ENCODE measurements around the gene RCOR1.
A peak's percentile ranks its signal among the peaks of the same experiment; 100 is the strongest.
"Not testable (repeated sequence)": the region's sequence is repeated elsewhere in the genome, so short reads cannot be mapped to it uniquely, and the experiment has no call there.

Gene RCOR1

GRCh38 chr14:102629808-102630350 lies 37.4 kb downstream of the RCOR1 start:
- DNase-seq (ENCODE audit: low spot score), result no peak

- DNase-seq (ENCODE audit: low spot score), result no peak
These were observed 38.0 kb downstream of the RCOR1 start for GRCh38 chr14:102630405-102630804.

- no peak for DNase-seq (ENCODE audit: low spot score)
These were observed 38.4 kb downstream of the RCOR1 start for GRCh38 chr14:102630881-102631280.

GRCh38 chr14:102633906-102634595 lies 41.6 kb downstream of the RCOR1 start:
- DNase-seq (ENCODE audit: low spot score), result no peak

- DNase-seq (ENCODE audit: low spot score), result not testable (repeated sequence)
These were observed 47.2 kb downstream of the RCOR1 start for GRCh38 chr14:102639611-102640010.

- DNase-seq (ENCODE audit: low spot score), result no peak
These were observed 52.1 kb downstream of the RCOR1 start for GRCh38 chr14:102644523-102644922.

- no peak for DNase-seq (ENCODE audit: low spot score)
These were observed 53.4 kb downstream of the RCOR1 start for GRCh38 chr14:102645746-102646440.

- no peak for DNase-seq (ENCODE audit: low spot score)
These were observed 54.2 kb downstream of the RCOR1 start for GRCh38 chr14:102646615-102647014.

- DNase-seq (ENCODE audit: low spot score), result no peak
These were observed 59.7 kb downstream of the RCOR1 start for GRCh38 chr14:102652194-102652593.

- peak; percentile 4 for DNase-seq (ENCODE audit: low spot score)
These were observed 61.8 kb downstream of the RCOR1 start for GRCh38 chr14:102654298-102654697.

GRCh38 chr14:102655137-102655536 lies 62.7 kb downstream of the RCOR1 start:
- DNase-seq (ENCODE audit: low spot score), result no peak

GRCh38 chr14:102659797-102660196 lies 67.3 kb downstream of the RCOR1 start:
- no peak for DNase-seq (ENCODE audit: low spot score)

GRCh38 chr14:102661614-102662013 lies 69.2 kb downstream of the RCOR1 start:
- DNase-seq (ENCODE audit: low spot score), result no peak

GRCh38 chr14:102662636-102663430 lies 70.4 kb downstream of the RCOR1 start:
- DNase-seq (ENCODE audit: low spot score), result no peak

GRCh38 chr14:102663440-102663839 lies 71.0 kb downstream of the RCOR1 start:
- DNase-seq (ENCODE audit: low spot score), result no peak

- no peak for DNase-seq (ENCODE audit: low spot score)
These were observed 73.2 kb downstream of the RCOR1 start for GRCh38 chr14:102665621-102666020.

GRCh38 chr14:102666635-102667034 lies 74.2 kb downstream of the RCOR1 start:
- no peak for DNase-seq (ENCODE audit: low spot score)

- no peak for DNase-seq (ENCODE audit: low spot score)
These were observed 75.3 kb downstream of the RCOR1 start for GRCh38 chr14:102667703-102668102.

GRCh38 chr14:102668291-102668873 lies 75.9 kb downstream of the RCOR1 start:
- DNase-seq (ENCODE audit: low spot score), result no peak

GRCh38 chr14:102671410-102671809 lies 79.0 kb downstream of the RCOR1 start:
- DNase-seq (ENCODE audit: low spot score), result no peak

GRCh38 chr14:102672410-102672960 lies 80.0 kb downstream of the RCOR1 start:
- DNase-seq (ENCODE audit: low spot score), result no peak

- no peak for DNase-seq (ENCODE audit: low spot score)
These were observed 82.9 kb downstream of the RCOR1 start for GRCh38 chr14:102675396-102675795.

Measured in CD4-positive, alpha-beta T cell treated with Interleukin-2 at 100 ng/mL for 4 hours (primary cell).